Lung microvascular endothelial cell (primary cell): Measurements from ENCODE around the gene NFYC. TPM values are rescaled to one million over a fixed set of nuclear protein-coding genes. Genes with fewer than 3 reads are reported as not detected.

Source experiments
- DNase-seq, 2 donors: peaks; one replicate each; pipeline versions ENCODE4 v3.0.0 to v3.0.0-alpha.2; 2010; ENCODE audit warnings: low read depth in 2 of 2
- total RNA-seq: library from RNA; depleted of rRNA; stranded (reverse); fragments of >200 nt; gene quantifications from 2 replicates; pipeline ENCODE4 v1.2.1, GENCODE V29; 2014

NFYC gene
- total RNA-seq, 1 donor from 2014 or later, result 14.5 TPM

GRCh38 chr1:40796939-40797667, 105.6 kb downstream of the NFYC start:
- DNase-seq, result peak; percentile 33 to 49

- DNase-seq, result no peak
Observed at GRCh38 chr1:40797668-40798010, 106.1 kb downstream of the NFYC start.

GRCh38 chr1:40798366-40799281, 107.1 kb downstream of the NFYC start:
- DNase-seq, result no peak

GRCh38 chr1:40799351-40799867, 107.9 kb downstream of the NFYC start:
- DNase-seq, result peak in 1 of 2 donors; percentile 78

- no peak for DNase-seq
Observed at GRCh38 chr1:40801742-40802077, 110.2 kb downstream of the NFYC start.

GRCh38 chr1:40802078-40802741, 110.7 kb downstream of the NFYC start:
- DNase-seq, result peak; percentile 75 to 92

- DNase-seq, result no peak
Observed at GRCh38 chr1:40802742-40803113, 111.2 kb downstream of the NFYC start.

- no peak for DNase-seq
Observed at GRCh38 chr1:40803447-40803846, 111.9 kb downstream of the NFYC start.

GRCh38 chr1:40803902-40804301, 112.4 kb downstream of the NFYC start:
- DNase-seq, result no peak

GRCh38 chr1:40806240-40806639, 114.7 kb downstream of the NFYC start:
- no peak for DNase-seq

- DNase-seq, result no peak
Observed at GRCh38 chr1:40806731-40807695, 115.5 kb downstream of the NFYC start.

GRCh38 chr1:40808002-40808401, 116.5 kb downstream of the NFYC start:
- no peak for DNase-seq

- no peak for DNase-seq
Observed at GRCh38 chr1:40808444-40808843, 116.9 kb downstream of the NFYC start.

- no peak for DNase-seq
Observed at GRCh38 chr1:40808909-40809308, 117.4 kb downstream of the NFYC start.

- DNase-seq, result no peak
Observed at GRCh38 chr1:40810927-40811326, 119.4 kb downstream of the NFYC start.

GRCh38 chr1:40815420-40815819, 123.9 kb downstream of the NFYC start:
- no peak for DNase-seq

GRCh38 chr1:40817791-40818263, 126.3 kb downstream of the NFYC start:
- DNase-seq, result no peak

- DNase-seq, result peak in 1 of 2 donors; percentile 23
Observed at GRCh38 chr1:40818264-40818961, 126.9 kb downstream of the NFYC start.

- DNase-seq, result no peak
Observed at GRCh38 chr1:40819101-40819500, 127.6 kb downstream of the NFYC start.

- DNase-seq, result no peak
Observed at GRCh38 chr1:40820251-40820797, 128.8 kb downstream of the NFYC start.
